Endothelial cell of umbilical vein (primary cell): ENCODE measurements around the gene C1orf122. TPM values are rescaled to one million over a fixed set of nuclear protein-coding genes. Genes with fewer than 3 reads are reported as not detected.

Source experiments
- BruUV-seq: library from RNA; stranded (reverse); fragments of 400-500 nt; replicated peaks from 2 replicates; lab custom pipeline; 2021; lab: Mats Ljungman, UMichigan
- CTCF ChIA-PET: fragments of 300-600, 350-600 bp; sonication (Branson Sonifier 250); formaldehyde crosslinking; loops from one replicate; lab custom pipeline; 2021; ENCODE audit warnings: antibody characterized with exemption, inconsistent platforms; lab: Charles Lee
- POLR2A ChIA-PET: fragments of 300-600, 350-600 bp; sonication (Branson Sonifier 250); formaldehyde crosslinking; loops from one replicate; lab custom pipeline; 2021; ENCODE audit warnings: antibody characterized with exemption, inconsistent platforms; lab: Charles Lee
- DNase-seq: peaks from one replicate; pipeline ENCODE4 v3.0.0-alpha.2; 2011; ENCODE audit warnings: low read depth, low spot score
- FAIRE-seq: peaks from 2 replicates; lab custom pipeline; 2011; peaks lifted over from hg19 to GRCh38; lab: Jason Lieb, UNC
- H2AFZ ChIP-seq: 2 replicates; pipeline ENCODE4 v1.6.0; 2012; ENCODE audit warnings: low read depth, low read length, control low read depth, inconsistent platforms
- H3K27ac ChIP-seq: 2 replicates; pipeline ENCODE4 v1.5.1; 2011; ENCODE audit warnings: low read depth, mild to moderate bottlenecking, control low read depth, low read length, moderate library complexity; ENCODE audit not compliant: insufficient read depth
- H3K27me3 ChIP-seq, 2 experiments: 2 replicates each; pipeline versions ENCODE4 v1.6.0 to v1.6.1; 2011; ENCODE audit warnings: low read length in 2 of 2, mixed read lengths in 1 of 2; ENCODE audit not compliant: control insufficient read depth in 2 of 2, insufficient read depth in 2 of 2
- H3K36me3 ChIP-seq, 2 experiments: 2 replicates in 1 of 2; 3 replicates in 1 of 2; pipeline ENCODE4 v1.5.1; 2011; ENCODE audit warnings: low read length in 2 of 2, mild to moderate bottlenecking in 1 of 2, moderate library complexity in 1 of 2; ENCODE audit not compliant: control insufficient read depth in 2 of 2, insufficient read depth in 2 of 2; ENCODE audit errors: extremely low read depth in 1 of 2
- H3K4me1 ChIP-seq: 3 replicates; pipeline ENCODE4 v1.5.1; 2011; ENCODE audit warnings: mild to moderate bottlenecking, low read length; ENCODE audit not compliant: control insufficient read depth, insufficient read depth; ENCODE audit errors: extremely low read depth
- H3K4me2 ChIP-seq: 2 replicates; pipeline ENCODE4 v1.6.1; 2011; ENCODE audit warnings: low read length, control low read depth, mixed read lengths; ENCODE audit not compliant: insufficient read depth
- H3K4me3 ChIP-seq, 3 experiments: fragments of 200-600 bp in 1 of 3; sonication (generic), shearing (Covaris generic) in 1 of 3; replicated peaks in 1 of 3; 2 replicates each; pipeline ENCODE4 v1.5.1; 2011 to 2016; ENCODE audit warnings: control low read depth in 3 of 3, low read length in 3 of 3, mild to moderate bottlenecking in 2 of 3, inconsistent platforms in 1 of 3, low read depth in 1 of 3, moderate library complexity in 1 of 3; ENCODE audit not compliant: insufficient read depth in 1 of 3
- H3K79me2 ChIP-seq: 2 replicates; pipeline ENCODE4 v1.6.0; 2012; ENCODE audit warnings: low read length, inconsistent platforms; ENCODE audit not compliant: control insufficient read depth, insufficient read depth
- H3K9ac ChIP-seq: replicated peaks from 2 replicates; pipeline ENCODE3; 2011; ENCODE audit warnings: low read length, control low read depth; ENCODE audit not compliant: insufficient read depth; ENCODE audit errors: extremely low read depth
- H3K9me1 ChIP-seq: replicated peaks from 3 replicates; pipeline ENCODE4 v1.6.0; 2011; ENCODE audit warnings: mild to moderate bottlenecking, low read length; ENCODE audit not compliant: control insufficient read depth, insufficient read depth; ENCODE audit errors: extremely low read depth
- H3K9me3 ChIP-seq: replicated peaks from 2 replicates; pipeline ENCODE4 v1.5.1; 2012; ENCODE audit warnings: low read length, inconsistent platforms; ENCODE audit not compliant: control insufficient read depth, insufficient read depth
- H4K20me1 ChIP-seq: replicated peaks from 2 replicates; pipeline ENCODE3; 2011; ENCODE audit warnings: mild to moderate bottlenecking, low read length; ENCODE audit not compliant: control insufficient read depth, insufficient read depth; ENCODE audit errors: extremely low read depth
- CTCF ChIP-seq, 2 donors: IDR thresholded peaks; 1 replicate in 1 of 2; 2 replicates in 1 of 2; pipeline ENCODE4 v1.5.1; 2011; ENCODE audit warnings: low read length in 2 of 2, mild to moderate bottlenecking in 2 of 2, moderate library complexity in 2 of 2, control low read depth in 1 of 2, inconsistent platforms in 1 of 2, low read depth in 1 of 2; ENCODE audit not compliant: insufficient read depth in 1 of 2; ENCODE audit errors: extremely low read depth in 1 of 2
- EZH2 ChIP-seq: IDR thresholded peaks from 2 replicates; pipeline ENCODE4 v1.6.1; 2012; ENCODE audit warnings: borderline replicate concordance, low read depth, mild to moderate bottlenecking, moderate library complexity, low read length, inconsistent platforms; ENCODE audit not compliant: severe bottlenecking
- FOS ChIP-seq: IDR thresholded peaks from 2 replicates; pipeline ENCODE4 v1.6.1; 2011; ENCODE audit warnings: mild to moderate bottlenecking, low read length, moderate library complexity, borderline replicate concordance; ENCODE audit not compliant: insufficient read depth
- GATA2 ChIP-seq: IDR thresholded peaks from 2 replicates; pipeline ENCODE4 v1.7.0; 2011; ENCODE audit warnings: low read depth, mild to moderate bottlenecking, moderate library complexity, mixed read lengths, low read length; ENCODE audit not compliant: insufficient read length, insufficient read depth
- JUN ChIP-seq: IDR thresholded peaks from 2 replicates; pipeline ENCODE4 v1.6.1; 2011; ENCODE audit warnings: borderline replicate concordance, low read depth; ENCODE audit not compliant: insufficient read length, insufficient read depth
- MAX ChIP-seq: IDR thresholded peaks from 2 replicates; pipeline ENCODE4 v1.6.1; 2011; ENCODE audit not compliant: insufficient read depth, insufficient read length
- MYC ChIP-seq: IDR thresholded peaks from one replicate; pipeline ENCODE4 v1.6.1; 2011; ENCODE audit warnings: mild to moderate bottlenecking, low read depth, low read length
- POLR2A ChIP-seq: IDR thresholded peaks from 2 replicates; pipeline ENCODE4 v1.6.1; 2012; ENCODE audit warnings: low read depth, mild to moderate bottlenecking, control low read depth, low read length
- POLR2AphosphoS5 ChIP-seq: IDR thresholded peaks from 2 replicates; pipeline ENCODE4 v1.6.1; 2012; ENCODE audit warnings: low read depth, mild to moderate bottlenecking, control low read depth, low read length, moderate library complexity; ENCODE audit not compliant: insufficient read depth
- dilution Hi-C: fragments of 300-500 bp; cut with MboI; formaldehyde crosslinking; loops from one replicate; pipeline ENCODE4 v1.15.0; 2019; ENCODE audit warnings: low sequenced_read_pairs; ENCODE audit not compliant: extremely low pct_ligation_motif_present
- intact Hi-C: fragments of 100-400 bp; cut with micrococcal nuclease; formaldehyde crosslinking; loops from one replicate; pipeline ENCODE4 v1.10.0; 2022
- polyA plus RNA-seq, 4 experiments: library from polyadenylated mRNA; depleted of rRNA in 3 of 4; stranded (reverse) in 3 of 4; unstranded in 1 of 4; fragments of >200 nt; gene quantifications; 2 replicates each; pipeline versions ENCODE4 v1.2.1 to v1.2.3, GENCODE V29; 2011 to 2012; ENCODE audit warnings: missing spikeins in 1 of 4
- total RNA-seq: library from RNA; stranded (reverse); gene quantifications from 2 replicates; pipeline ENCODE4 v1.2.3, GENCODE V29; 2021

Gene C1orf122
- total and polyA plus RNA-seq, 2 donors (not counting 3 experiments of a cell fraction or from before 2014, with no cell fraction given), result 32.8 to 38.8 TPM

- no peaks in the 10 kb centered on the region for H3K27me3 ChIP-seq
- no peak for FAIRE-seq
- CTCF ChIA-PET, result interaction anchor here (0.9 to 1.2 kb wide), 3 partner anchors 13 to 31 kb away, joined by 3 read pairs; partner anchors contain the start of gene MTF1
- BruUV-seq, result no TSS peak
- no peak overlapping the region for H3K27ac ChIP-seq
- no peaks in the 10 kb centered on the region for H3K9me3 ChIP-seq
- no peaks in the 10 kb centered on the region for H4K20me1 ChIP-seq
- POLR2A ChIA-PET, result interaction anchor here (0.6 kb wide), 1 partner anchor 8 kb away, joined by 5 read pairs; no protein-coding TSS in a partner anchor
- intact Hi-C loops, result no loop called here
- dilution Hi-C loops, result no loop called here
- no peak for TF ChIP-seq FOS
- no peak for TF ChIP-seq JUN
- TF ChIP-seq GATA2, result no peak
- no peak for TF ChIP-seq MAX
- TF ChIP-seq EZH2, result no peak
- no peak for TF ChIP-seq POLR2A
- TF ChIP-seq MYC, result no peak
- TF ChIP-seq POLR2AphosphoS5, result no peak
- TF ChIP-seq CTCF (IDR thresholded peaks at IDR 0.05; ENCODE audit: extremely low read depth in 1 of 2, insufficient read depth in 1 of 2, low read depth in 1 of 2, low read length in 2 of 2), result no peak
- no peak for DNase-seq
- H3K9me1 ChIP-seq, result no peaks in the 10 kb centered on the region
- H3K4me1 ChIP-seq, result no peaks in the 10 kb centered on the region
- no peak overlapping the region for H3K4me2 ChIP-seq
- no peak overlapping the region for H3K9ac ChIP-seq
- no peaks in the 10 kb centered on the region for H3K79me2 ChIP-seq
- no peak overlapping the region for H3K4me3 ChIP-seq
- peaks cover 5 to 8% of the 10 kb centered on the region in 2 experiments for H3K36me3 ChIP-seq
- H2AFZ ChIP-seq, result no peak overlapping the region
These were observed 21.0 kb downstream of the C1orf122 start for GRCh38 chr1:37828410-37829074.
